Epidermal melanocyte (primary cell): ENCODE measurements around the gene RPS6KA5.
"Not testable (repeated sequence)": the region's sequence is repeated elsewhere in the genome, so short reads cannot be mapped to it uniquely, and the experiment has no call there.

ENCODE experiments used
- DNase-seq: peaks from one replicate; pipeline ENCODE4 v3.0.0; 2011; ENCODE audit warnings: low spot score; ENCODE audit not compliant: insufficient read length

The RPS6KA5 gene

DNA sequence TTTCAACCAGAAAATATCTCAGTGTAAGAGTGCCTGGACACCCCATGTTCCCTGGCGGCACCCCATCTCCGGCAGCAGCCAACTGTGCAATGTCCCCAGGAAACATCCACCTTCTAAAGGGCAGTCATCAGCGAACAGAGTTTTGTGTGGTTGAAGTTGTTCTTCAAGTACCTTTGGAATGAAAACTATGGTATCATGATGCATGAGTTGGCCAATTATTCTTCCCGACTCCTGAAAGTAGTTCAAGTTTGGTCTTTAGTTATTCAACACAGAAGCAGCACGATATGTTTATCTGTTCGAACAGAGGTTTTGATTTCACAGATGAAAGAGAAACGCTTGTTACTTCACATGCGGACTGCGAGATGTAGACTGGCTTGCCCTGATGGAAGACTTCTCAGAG is 223.1 kb downstream of the RPS6KA5 start:
- DNase-seq, result no peak

DNA sequence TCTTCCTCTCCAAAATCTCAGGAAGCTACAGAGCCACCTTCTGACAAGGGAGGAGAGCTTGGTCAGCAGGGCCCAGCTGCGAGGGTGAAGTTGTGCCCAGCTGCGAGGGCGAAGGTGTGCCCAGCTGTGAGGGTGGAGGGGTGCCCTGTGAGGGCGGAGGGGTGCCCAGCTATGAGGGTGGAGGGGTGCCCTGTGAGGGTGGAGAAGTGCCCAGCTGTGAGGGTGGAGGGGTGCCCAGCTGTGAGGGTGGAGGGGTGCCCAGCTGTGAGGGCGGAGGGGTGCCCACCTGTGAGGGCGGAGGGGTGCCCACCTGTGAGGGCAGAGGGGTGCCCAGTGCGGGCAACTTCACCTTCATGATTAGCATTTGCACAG is 223.8 kb downstream of the RPS6KA5 start:
- DNase-seq, result no peak

GRCh38 chr14:90831821-90832220 is 228.6 kb downstream of the RPS6KA5 start:
- DNase-seq, result no peak

DNA sequence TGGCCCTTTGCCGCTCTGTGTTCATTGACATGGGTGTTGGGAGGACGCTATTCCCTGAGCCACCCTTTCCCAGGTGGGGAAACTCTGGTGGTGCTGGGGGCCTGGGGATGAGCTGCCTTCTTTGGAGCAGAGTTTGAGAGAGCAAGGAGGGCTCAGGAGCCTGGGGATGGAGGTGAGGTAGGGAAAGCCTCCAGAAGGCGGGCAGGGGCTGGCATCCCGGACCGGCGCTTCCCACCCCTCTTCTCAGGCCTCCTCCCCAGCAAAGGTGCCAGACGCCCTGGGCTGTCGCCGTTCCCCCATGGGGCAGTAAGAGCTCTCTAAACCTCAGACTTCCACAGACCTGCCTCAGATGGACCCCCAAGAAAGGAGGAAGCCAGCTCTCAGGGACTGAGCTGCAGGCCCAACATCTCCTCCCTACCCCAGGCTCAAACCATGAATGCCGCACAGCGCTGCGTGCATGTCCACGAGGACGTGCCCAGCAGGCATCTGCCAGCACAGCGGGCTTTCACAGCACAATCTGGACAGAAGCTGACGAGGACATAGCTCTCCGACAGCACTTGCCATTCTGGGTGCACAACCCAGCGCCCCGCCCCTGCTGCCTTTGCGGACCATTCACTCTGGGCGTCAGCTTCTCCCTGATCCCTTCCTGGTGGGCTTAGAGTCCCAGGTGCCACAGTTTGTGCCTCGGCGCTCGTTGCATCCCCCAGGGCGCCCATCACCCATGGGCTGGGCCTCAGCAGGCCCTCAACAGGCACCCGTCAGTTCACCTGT is 229.3 kb downstream of the RPS6KA5 start:
- DNase-seq, result no peak

- DNase-seq, result no peak
Measured at GRCh38 chr14:90829677-90830076, 230.8 kb downstream of the RPS6KA5 start.

DNA sequence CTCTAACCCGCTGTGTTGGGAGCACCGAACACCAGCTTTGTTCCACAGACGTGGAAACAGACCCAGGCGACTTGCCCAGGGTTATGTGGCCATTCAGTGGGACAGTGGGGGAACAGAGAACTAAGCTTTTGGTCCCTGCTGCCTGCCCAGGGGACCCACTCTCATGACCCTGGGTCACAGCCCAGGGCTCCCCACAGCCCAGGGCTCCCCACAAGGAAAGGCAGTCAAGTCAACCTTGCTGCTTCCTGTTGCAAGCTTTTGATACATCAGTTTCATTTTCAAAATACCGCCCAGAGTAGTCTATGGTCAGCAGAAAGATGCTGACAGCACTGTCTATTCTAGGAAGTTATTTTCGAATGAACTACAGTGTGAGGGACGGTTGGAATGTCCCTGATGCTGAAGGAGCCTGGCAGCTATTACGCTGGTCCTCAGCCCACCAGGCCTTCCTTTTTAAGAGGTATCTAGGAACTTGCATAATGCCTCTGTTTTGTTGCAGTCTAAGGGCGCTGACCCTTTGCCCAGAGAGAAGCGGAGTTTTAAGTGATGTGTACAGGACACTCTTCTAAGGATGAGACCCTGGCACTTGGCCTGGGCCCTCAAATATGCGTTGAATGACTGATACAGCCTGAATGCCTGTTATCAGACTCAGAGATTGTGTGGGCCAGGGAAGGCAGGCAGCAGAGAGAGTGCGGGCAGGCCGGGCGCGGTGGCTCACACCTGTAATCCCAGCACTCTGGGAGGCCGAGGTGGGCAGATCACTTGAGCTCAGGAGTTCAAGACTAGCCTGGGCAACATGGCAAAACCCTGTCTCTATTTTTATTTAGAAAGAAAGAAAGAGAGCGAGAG is 231.6 kb downstream of the RPS6KA5 start:
- no peak for DNase-seq

- peak; percentile 98 for DNase-seq
Measured at GRCh38 chr14:90827919-90828610, 232.4 kb downstream of the RPS6KA5 start.

GRCh38 chr14:90823542-90823941 is 236.9 kb downstream of the RPS6KA5 start:
- not testable (repeated sequence) for DNase-seq

DNA sequence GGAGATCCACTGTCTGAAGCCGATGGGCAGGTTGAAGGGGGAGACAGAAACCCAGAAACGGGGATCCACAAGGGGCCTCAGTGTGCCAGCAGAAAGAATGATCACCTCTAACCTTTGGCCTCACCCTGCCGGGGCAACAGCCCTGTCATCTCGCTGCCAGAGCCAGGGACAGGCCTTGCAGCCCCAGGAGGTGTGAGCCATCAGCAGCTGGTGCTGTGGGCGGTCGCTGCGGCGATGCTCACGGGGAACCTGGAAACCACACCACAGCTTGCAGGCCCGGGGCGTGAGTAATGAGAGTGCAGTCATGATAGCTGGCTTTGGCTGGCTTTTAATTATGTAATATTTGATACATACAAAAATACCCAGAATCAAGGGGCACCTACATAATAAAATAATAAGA is 239.5 kb downstream of the RPS6KA5 start:
- no peak for DNase-seq

DNA sequence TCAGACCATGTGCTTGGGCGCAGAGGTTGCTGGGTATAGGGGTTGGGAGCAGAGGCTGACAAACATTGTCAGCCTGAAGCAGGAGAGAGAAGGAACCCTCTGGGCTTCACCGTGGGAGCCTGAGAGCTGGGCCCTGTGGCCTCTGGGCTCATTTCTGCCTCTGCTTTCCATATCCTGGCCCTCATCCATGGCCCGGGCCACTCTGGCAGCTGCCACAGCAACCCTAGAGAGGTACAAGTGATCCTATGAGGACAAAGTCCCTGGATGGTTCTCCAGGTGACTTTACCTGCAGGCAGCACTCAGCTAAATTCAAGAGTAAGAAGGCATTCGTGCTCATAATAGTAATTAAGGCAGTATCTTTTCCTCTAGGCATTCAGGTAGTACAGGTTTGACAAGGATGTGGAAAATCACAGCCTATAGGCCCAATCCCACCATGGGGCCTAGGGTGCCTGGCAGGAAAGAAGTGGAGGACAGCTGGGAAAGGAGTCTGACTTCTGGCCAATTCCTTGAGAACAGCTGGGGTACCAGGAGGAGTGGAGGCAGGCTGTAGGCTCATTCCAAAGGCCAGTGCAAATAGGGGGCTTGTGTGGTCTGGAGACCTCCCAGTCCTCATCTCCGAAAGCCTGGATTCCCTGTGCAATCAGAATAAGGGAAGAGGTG is 240.6 kb downstream of the RPS6KA5 start:
- no peak for DNase-seq

GRCh38 chr14:90818715-90819114 is 241.7 kb downstream of the RPS6KA5 start:
- DNase-seq, result no peak

- DNase-seq, result no peak
Measured at GRCh38 chr14:90816681-90817436, 243.6 kb downstream of the RPS6KA5 start.

GRCh38 chr14:90815822-90816662 is 244.4 kb downstream of the RPS6KA5 start, which contains the start of gene TTC7B:
TSS of gene TTC7B (minus strand) at chr14:90816430. CDS start at chr14:90816295, 135 bp downstream.
- peak; percentile 77 for DNase-seq

GRCh38 chr14:90815572-90815821 is 244.9 kb downstream of the RPS6KA5 start:
- DNase-seq, result no peak

- no peak for DNase-seq
Measured at GRCh38 chr14:90814806-90815571, 245.5 kb downstream of the RPS6KA5 start.

DNA sequence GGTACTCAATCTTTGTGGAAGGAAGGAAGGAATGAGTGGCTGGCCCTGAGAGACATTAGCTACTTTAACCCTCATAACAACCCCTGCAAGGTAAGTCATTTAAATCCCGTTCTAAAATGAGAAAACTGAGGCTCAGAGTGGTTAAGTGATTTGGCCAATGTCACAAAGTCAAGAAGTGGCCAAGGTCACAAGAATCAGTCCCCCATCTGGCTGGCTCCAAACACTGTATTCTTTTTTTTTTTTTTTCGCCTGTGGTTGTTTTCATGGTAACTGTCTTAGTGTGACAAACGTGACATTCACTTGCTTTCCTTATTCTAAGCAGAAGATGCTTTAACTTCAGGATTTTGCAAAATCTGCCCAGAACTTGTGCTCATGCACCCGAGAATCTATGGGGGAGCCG is 247.0 kb downstream of the RPS6KA5 start:
- DNase-seq, result no peak

DNA sequence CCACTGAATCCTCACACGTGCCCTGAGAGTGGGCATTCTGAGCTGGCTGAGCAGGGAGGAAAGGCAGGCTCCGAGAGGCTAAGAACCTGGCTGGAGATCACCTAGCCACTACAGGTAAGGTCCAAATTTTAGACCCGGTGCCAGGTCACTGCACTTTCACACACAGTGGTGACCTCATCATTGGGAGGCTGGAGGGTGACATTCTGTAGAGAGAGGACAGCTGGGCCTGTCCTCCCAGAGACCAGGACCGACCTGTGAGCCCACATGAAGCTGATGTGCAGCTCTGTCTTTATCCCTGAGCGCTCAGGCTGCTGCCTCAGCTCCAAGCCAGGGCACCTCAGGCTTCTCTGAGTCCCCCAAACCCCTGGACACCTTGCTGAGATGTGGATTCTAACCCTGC is 248.3 kb downstream of the RPS6KA5 start:
- DNase-seq, result no peak

DNA sequence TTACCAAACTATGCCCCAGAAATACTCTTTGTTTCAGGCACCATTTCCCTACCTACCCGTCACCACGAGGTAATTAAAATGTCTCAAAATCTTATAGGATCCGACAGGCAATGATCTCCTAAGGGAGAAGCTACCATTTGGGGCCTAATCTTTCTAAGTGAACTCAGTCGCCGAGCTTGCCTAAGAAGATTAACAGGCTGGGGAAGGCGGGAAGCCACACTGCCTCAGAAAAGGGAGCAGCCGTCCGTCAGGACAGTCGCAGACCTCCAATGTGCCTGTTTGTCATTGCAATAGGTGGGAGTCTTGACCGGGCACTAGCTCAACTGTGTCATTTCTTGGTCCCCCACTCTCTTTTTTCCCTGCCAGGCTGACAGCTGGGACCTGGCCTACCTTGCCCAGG is 248.8 kb downstream of the RPS6KA5 start:
- DNase-seq, result no peak

GRCh38 chr14:90810806-90811205 is 249.6 kb downstream of the RPS6KA5 start:
- no peak for DNase-seq
